ENCODE measurements around the gene ZNF521.

Gene ZNF521

GRCh38 chr18:25164848-25165811, 186.8 kb downstream of the ZNF521 start:
- peak in 1 of 3 experiments; percentile 30 for DNase-seq

GRCh38 chr18:25164211-25164847, 187.6 kb downstream of the ZNF521 start:
- peak in 1 of 3 experiments; percentile 8 for DNase-seq

- no peak for DNase-seq
Observed at GRCh38 chr18:25153426-25153825, 198.5 kb downstream of the ZNF521 start.

GRCh38 chr18:25147877-25148488, 204.0 kb downstream of the ZNF521 start:
- DNase-seq, result peak in 2 of 3 experiments; percentile 23 to 49

DNA sequence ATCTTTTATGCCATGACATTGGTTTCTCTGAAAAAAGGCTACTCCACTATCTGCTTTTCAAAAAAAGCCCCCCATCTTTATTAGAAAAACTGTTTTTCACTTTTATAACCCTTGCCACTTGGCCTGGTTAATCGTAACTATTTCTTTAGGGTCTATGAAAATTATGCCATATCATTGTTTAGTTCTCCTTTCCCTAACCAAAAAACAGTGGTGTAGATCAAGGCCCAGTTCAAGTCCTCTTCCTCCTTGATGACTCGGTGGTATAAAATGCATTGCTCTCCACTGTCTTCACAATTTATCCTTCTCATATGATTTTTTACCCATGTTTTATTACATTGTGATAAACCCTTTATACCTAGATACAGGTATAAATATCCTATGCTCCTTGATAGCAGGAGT, 205.5 kb downstream of the ZNF521 start:
- DNase-seq, result no peak

DNA sequence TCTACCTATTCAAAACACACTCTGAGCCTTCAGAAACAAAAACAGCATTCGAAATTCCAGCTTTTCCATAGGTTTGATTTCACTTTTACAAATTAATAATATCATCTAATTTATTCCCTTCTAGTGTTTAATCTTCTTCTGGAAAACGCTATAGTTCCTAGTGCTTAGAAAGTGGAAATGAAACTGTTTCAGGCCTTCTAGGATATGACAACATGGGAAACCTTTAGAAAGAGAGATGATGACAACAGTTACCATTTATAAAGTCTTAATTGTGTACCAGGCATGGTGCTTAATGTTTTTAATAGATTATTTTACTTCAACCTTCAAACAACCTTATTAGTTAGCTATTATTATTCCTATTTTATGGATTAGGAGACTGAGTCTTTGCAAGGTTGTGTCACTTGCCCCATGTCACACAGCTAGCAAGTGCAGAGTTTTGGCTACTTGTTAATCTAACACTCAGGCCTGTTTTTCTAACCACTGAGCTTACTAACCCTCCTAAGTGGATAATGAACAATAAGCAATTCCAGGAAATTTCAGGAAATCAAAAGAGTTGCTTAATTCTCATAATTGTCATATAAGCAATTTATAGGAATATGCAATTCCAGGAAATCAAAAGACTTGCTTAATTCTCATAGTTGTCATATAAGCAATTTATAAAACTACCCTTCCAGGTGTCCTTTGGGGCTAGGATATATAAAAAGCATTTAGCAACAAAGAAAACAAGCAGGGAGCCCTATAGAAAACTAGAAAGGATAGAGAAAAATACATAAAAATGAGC, 206.0 kb downstream of the ZNF521 start:
- DNase-seq, result no peak

DNA sequence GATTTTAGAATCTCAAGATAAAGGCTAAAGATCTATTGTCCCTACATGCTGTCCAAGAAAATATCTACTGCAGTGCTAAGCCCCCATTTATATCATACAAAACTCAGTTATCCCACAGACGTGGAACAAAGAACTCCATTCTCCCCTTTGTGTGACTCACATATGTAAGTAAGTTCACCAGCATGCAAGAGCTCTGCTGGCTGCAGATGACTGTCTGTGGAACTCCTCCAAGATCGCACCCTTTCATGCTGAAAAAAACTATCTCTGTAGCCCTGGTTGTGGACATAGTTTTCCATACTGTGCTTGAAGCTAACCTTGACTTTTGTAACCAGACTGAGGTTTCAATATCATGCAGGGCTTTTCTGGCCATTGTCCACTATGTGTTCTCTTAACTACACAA, 207.1 kb downstream of the ZNF521 start:
- no peak for DNase-seq

DNA sequence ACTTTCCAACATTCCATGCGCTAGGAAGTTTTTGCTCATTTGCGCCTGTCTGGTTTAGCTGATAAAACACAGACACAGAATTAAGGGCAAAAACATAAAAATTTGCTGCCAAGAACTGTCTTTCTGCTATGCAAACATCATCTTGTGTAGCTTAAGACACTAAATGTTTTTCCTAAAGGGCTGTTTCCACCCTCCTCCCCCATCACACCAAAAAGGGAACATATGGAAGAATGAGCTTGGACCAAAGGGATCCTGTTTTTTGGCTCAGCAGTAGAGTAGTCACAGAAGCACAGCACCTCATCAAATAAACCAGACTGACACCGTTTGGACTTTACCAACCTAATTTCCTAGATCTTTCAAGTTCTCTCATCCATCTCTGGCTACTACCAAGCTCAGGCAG, 210.1 kb downstream of the ZNF521 start:
- DNase-seq, result no peak

DNA sequence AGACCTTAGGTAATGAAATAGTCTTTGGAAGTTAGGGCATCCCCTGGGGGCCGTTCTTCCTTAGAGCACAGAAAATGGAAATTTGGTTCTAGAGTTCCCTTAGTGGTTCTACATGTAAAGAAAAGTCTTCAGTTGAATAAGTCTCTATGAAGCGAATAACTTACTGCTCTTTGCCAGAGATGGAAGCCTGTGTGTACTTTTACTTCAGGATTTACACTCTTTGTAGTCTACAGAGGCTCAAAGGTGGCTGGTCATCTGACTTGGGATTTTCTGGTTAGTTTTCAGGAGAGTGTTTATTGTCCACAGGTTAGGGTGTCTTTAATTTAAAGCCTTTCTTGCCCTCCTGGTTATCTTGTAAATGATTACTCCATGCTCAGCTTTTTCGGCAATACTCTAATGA, 210.6 kb downstream of the ZNF521 start:
- DNase-seq, result no peak

- DNase-seq, result no peak
Observed at GRCh38 chr18:25140962-25141308, 211.0 kb downstream of the ZNF521 start.

GRCh38 chr18:25140124-25140961, 211.6 kb downstream of the ZNF521 start:
- DNase-seq, result no peak

DNA sequence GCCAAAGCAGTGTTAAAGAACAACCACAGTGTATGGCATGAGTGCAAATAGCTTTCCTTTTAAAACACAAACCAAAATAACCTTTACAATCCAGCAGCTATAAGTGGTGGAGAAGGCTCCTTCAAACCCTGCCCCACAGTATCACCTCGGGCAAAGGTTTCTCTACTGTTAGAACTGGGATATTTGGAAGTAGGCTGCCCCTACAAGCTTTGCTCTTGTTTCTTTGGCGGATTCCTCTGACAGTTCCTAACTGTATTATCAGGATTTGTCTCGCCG, 214.8 kb downstream of the ZNF521 start:
- no peak for DNase-seq

DNA sequence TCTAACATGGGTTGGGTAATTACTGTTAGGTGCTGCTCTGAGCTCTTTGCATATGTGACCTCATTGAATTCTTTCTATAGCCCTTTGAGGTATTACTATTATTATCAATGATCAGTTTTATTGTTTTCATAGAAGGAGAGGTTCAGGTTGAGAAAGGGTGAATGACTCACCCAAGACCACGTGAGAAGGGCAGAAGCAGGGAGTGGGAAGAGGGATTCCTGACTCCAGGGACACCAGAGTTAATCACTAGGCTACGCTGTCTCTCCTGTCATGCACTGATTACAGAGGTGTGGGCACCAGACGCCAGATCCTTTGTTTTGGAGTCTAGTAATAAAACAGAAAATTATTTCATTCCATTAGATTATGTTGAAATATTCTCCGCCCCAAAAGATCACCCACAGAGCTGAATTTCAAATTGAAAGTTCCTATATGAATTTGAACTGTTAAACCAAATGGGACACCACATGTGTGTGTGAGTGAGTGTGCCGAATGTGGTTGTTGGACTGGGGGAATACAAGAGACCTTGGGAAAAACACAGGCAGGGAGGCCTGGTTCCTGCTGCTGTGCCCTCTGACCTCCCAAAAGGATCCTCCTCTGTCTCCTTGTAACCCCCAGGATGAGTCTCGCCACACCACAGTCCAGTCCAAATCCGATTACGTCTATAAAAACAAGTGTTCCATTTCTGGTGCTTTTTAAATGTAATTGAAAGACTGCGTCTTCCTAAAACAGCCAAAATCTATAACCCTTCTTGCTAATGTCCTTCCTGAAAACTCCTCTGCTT, 215.4 kb downstream of the ZNF521 start:
- no peak for DNase-seq

- no peak for DNase-seq
Observed at GRCh38 chr18:25134861-25135260, 217.1 kb downstream of the ZNF521 start.

GRCh38 chr18:25133879-25134278, 218.1 kb downstream of the ZNF521 start:
- DNase-seq, result no peak

GRCh38 chr18:25132786-25133496, 219.0 kb downstream of the ZNF521 start:
- peak in 1 of 3 experiments; percentile 7 for DNase-seq

DNA sequence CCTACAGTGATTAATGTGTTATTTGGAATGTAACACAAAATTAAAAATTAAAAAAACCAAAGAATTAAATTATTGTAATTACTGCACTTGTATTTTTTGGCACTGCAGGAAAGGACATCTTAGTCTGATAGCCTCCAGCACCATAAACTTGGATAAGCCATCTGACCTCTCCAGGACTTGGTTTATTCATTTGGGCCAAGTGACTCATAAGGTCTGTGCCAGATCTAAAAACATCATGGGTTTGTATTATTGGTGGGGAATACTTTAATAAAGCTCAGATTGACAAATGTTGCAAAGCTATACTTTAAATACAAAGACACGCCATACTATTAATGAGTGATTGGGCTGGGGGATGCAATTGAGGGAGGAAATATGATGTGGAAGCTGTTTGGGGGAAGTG, 225.2 kb downstream of the ZNF521 start:
- DNase-seq, result no peak

- DNase-seq, result no peak
Observed at GRCh38 chr18:25125680-25126079, 226.3 kb downstream of the ZNF521 start.

DNA sequence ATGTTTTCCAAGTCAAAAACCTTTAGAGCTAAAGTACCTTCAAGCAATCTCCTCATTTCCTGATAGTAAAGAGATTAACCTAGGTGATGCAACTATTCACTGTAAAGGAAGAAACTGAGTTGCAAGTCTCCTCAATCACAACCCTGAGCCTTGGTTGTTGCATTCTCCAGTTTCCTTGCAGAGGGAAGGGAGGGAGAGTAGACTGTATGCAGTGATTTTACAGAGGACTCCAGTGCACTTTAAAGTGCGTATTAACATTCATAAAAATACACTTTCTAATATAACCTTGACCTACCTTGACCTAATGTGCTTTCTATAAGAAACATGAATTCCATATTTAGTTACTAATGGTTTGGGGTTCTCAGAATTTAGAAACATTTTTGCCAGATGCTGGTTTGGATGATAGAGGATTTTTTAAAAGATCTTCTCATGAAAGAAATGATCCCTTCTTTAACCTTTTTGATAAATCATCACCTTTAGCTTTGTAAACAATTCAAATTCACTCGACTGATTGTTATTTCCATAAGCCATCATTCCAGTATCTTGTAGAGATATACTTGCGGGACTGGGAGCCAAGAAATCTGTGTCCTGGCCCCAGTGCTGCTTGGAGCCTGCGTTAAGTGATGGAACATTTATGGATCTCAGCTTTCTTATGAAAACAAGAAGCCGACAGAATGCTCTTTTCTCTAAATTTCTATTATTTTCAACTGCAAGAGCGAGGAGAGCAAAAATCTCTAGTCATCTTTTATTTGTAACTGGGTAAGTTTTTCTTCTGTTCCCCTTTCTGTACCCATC, 228.3 kb downstream of the ZNF521 start:
- no peak for DNase-seq

GRCh38 chr18:25121442-25121841, 230.5 kb downstream of the ZNF521 start:
- DNase-seq, result no peak
